ENCODE data around the gene TSBP1.

GRCh38 chr6:32393665-32394420 lies 22.1 kb upstream of the TSBP1 start:
- TF ChIP-seq, protein P1, sequence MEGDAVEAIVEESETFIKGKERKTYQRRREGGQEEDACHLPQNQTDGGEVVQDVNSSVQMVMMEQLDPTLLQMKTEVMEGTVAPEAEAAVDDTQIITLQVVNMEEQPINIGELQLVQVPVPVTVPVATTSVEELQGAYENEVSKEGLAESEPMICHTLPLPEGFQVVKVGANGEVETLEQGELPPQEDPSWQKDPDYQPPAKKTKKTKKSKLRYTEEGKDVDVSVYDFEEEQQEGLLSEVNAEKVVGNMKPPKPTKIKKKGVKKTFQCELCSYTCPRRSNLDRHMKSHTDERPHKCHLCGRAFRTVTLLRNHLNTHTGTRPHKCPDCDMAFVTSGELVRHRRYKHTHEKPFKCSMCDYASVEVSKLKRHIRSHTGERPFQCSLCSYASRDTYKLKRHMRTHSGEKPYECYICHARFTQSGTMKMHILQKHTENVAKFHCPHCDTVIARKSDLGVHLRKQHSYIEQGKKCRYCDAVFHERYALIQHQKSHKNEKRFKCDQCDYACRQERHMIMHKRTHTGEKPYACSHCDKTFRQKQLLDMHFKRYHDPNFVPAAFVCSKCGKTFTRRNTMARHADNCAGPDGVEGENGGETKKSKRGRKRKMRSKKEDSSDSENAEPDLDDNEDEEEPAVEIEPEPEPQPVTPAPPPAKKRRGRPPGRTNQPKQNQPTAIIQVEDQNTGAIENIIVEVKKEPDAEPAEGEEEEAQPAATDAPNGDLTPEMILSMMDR (IDR thresholded peaks at IDR 0.05), result no peak
- no peak for TF ChIP-seq POLR2A (IDR thresholded peaks at IDR 0.05)
